MM.1S (cell line): ENCODE measurements around the gene OSGIN1.

Source experiments
- EZH2 ChIP-seq: fragments of 300-600 bp; sonication (generic); optimal IDR thresholded peaks from 2 replicates; pipeline ENCODE3; 2017; ENCODE audit warnings: low read depth, mild to moderate bottlenecking, antibody characterized with exemption, low read length, mixed read lengths
- EZH2phosphoT487 ChIP-seq: fragments of 300-600 bp; sonication (generic); IDR thresholded peaks from 2 replicates; pipeline ENCODE4 v1.6.1; 2018; ENCODE audit warnings: antibody characterized with exemption, low read length
- TF ChIP-seq, protein P1 (sequence below): fragments of 300-600 bp; sonication (generic); IDR thresholded peaks from 2 replicates; pipeline ENCODE4 v1.5.1; 2016; ENCODE audit warnings: antibody characterized with exemption, low read length, mixed read lengths

DNA sequence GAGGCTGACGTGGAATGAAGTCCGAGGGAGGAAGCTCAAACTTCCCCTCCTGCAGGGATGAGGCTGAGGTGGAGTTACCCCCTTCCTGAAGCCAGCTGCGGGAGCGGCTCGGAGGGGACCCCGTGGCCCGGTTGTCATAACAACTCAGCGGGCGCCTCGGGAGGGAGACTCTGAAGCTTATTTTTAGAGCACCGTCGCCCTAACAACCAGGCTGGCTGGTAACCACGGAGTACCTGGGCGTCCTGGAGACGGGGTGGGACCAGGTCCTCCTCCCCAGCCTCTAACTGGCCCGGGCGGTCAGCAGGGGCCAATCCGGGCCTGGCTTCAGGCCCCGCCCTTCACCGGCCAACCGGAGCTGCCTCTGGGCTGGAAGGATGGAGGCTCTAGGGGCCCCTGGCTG lies 42.7 kb downstream of the OSGIN1 start:
- TF ChIP-seq, protein P1, sequence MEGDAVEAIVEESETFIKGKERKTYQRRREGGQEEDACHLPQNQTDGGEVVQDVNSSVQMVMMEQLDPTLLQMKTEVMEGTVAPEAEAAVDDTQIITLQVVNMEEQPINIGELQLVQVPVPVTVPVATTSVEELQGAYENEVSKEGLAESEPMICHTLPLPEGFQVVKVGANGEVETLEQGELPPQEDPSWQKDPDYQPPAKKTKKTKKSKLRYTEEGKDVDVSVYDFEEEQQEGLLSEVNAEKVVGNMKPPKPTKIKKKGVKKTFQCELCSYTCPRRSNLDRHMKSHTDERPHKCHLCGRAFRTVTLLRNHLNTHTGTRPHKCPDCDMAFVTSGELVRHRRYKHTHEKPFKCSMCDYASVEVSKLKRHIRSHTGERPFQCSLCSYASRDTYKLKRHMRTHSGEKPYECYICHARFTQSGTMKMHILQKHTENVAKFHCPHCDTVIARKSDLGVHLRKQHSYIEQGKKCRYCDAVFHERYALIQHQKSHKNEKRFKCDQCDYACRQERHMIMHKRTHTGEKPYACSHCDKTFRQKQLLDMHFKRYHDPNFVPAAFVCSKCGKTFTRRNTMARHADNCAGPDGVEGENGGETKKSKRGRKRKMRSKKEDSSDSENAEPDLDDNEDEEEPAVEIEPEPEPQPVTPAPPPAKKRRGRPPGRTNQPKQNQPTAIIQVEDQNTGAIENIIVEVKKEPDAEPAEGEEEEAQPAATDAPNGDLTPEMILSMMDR, result no peak
- TF ChIP-seq EZH2phosphoT487, result no peak
- TF ChIP-seq EZH2, result no peak
